Right atrium auricular region (tissue), 2 donors: Measurements from ENCODE around the gene FGD5. TPM values are rescaled to one million over a fixed set of nuclear protein-coding genes. Genes with fewer than 3 reads are reported as not detected.

Source experiments
- DNase-seq: peaks from one replicate; pipeline ENCODE4 v3.0.0-alpha.2; 2019; ENCODE audit warnings: low spot score
- H3K27ac ChIP-seq, 2 donors: fragments of 200-600 bp; sonication (generic); 1 replicate in 1 of 2; 2 replicates in 1 of 2; pipeline ENCODE4 v1.5.1; 2016 to 2019
- H3K27me3 ChIP-seq, 2 donors: fragments of 200-600 bp; sonication (generic); one replicate each; pipeline versions ENCODE4 v1.5.1 to v1.6.0; 2017 to 2019
- H3K36me3 ChIP-seq: fragments of 200-600 bp; sonication (generic); one replicate; pipeline ENCODE4 v1.5.1; 2016
- H3K4me1 ChIP-seq, 2 donors: fragments of 200-600 bp; sonication (generic); one replicate each; pipeline versions ENCODE4 v1.5.1 to v1.6.0; 2017 to 2019
- H3K4me3 ChIP-seq, 2 donors: fragments of 200-600 bp; sonication (generic); 1 replicate in 1 of 2; 2 replicates in 1 of 2; pipeline ENCODE4 v1.5.1; 2017 to 2019; ENCODE audit warnings: mild to moderate bottlenecking in 1 of 2, moderate library complexity in 1 of 2
- H3K9me3 ChIP-seq, 2 donors: fragments of 200-600 bp; sonication (generic); one replicate each; pipeline ENCODE4 v1.5.1; 2019
- total RNA-seq, 2 donors: library from RNA; depleted of rRNA; stranded (reverse); fragments of >200 nt; gene quantifications; one replicate each; pipeline ENCODE4 v1.1.0, GENCODE V29; 2016
- TF ChIP-seq, protein P1 (sequence below), 2 donors: fragments of 200-600 bp; sonication (generic); IDR thresholded peaks; one replicate each; pipeline ENCODE4 v1.5.1; 2019; ENCODE audit warnings: antibody characterized with exemption in 2 of 2

The FGD5 gene
- total RNA-seq, 2 donors from 2014 or later: 9.6 to 18.8 TPM

DNA sequence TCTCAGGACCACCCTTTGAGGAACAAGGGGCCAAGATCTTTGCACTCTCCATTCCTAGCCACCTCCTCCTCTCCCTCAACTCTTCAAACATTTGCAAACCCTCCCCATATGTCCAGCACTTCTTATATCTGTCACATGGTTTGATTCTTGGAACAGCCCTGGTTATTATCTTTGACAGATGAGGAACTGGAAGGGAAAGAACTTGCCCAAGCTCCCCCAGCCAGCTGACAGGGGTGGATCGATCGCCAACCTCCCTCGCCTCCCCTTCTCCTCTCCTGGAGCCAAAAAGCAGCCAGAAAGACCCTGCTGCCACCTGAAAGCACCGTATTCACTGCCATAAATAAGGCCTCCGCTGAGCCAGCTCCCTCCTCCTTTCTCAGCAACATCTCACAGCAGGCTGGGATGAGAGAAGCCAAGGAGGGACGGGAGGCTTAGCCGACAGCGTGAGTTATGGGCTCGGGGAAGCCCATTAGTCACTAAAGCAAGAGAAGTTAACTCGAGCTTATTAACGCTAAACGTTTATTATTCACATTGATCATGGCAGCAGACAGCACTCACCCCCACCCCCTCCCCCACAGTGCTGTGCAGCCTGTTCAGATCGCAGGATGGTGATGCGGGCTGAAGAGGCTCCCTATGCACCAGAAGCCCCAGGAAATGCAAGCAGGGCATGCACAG, 22.2 kb upstream of the FGD5 start:
- no peak overlapping the region for H3K4me3 ChIP-seq
- no peak overlapping the region for H3K27ac ChIP-seq
- no peaks in the 10 kb centered on the region for H3K36me3 ChIP-seq
- TF ChIP-seq, protein P1, sequence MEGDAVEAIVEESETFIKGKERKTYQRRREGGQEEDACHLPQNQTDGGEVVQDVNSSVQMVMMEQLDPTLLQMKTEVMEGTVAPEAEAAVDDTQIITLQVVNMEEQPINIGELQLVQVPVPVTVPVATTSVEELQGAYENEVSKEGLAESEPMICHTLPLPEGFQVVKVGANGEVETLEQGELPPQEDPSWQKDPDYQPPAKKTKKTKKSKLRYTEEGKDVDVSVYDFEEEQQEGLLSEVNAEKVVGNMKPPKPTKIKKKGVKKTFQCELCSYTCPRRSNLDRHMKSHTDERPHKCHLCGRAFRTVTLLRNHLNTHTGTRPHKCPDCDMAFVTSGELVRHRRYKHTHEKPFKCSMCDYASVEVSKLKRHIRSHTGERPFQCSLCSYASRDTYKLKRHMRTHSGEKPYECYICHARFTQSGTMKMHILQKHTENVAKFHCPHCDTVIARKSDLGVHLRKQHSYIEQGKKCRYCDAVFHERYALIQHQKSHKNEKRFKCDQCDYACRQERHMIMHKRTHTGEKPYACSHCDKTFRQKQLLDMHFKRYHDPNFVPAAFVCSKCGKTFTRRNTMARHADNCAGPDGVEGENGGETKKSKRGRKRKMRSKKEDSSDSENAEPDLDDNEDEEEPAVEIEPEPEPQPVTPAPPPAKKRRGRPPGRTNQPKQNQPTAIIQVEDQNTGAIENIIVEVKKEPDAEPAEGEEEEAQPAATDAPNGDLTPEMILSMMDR (IDR thresholded peaks at IDR 0.05): no peak
- H3K9me3 ChIP-seq: no peaks in the 10 kb centered on the region
- no peaks in the 10 kb centered on the region for H3K27me3 ChIP-seq
- DNase-seq: no peak
- H3K4me1 ChIP-seq: peaks cover 0 to 23% of the 10 kb centered on the region in 2 donors

DNA sequence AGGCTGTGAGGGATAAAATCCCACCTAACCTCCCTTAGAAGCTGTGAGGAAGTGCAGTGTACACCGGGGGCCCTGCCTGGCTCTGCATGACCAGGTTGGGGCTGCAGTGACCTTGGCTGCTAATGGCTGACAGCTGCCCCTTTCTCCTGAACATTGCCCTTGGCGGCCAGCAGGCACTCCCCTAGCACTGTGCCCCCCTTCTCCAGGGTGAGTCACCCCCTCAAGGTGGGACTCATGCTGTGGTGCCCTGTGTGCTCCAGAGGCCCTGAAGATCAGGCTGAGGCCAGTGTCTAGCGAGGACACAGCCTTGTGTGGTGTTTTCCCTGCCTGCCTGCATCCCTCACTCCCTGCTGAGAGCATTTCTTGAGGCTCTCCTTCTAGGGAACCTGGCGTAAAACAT, 21.0 kb upstream of the FGD5 start:
- Histone ChIP-seq H3K36me3 (no peaks in the 10 kb centered on the region), H3K4me1 (peaks cover 0 to 16% of the 10 kb centered on the region in 2 donors), H3K4me3 (no peak overlapping the region), H3K27me3 (no peaks in the 10 kb centered on the region), H3K9me3 (no peaks in the 10 kb centered on the region), H3K27ac (no peak overlapping the region)
- TF ChIP-seq, protein P1 (IDR thresholded peaks at IDR 0.05): no peak
- no peak for DNase-seq

DNA sequence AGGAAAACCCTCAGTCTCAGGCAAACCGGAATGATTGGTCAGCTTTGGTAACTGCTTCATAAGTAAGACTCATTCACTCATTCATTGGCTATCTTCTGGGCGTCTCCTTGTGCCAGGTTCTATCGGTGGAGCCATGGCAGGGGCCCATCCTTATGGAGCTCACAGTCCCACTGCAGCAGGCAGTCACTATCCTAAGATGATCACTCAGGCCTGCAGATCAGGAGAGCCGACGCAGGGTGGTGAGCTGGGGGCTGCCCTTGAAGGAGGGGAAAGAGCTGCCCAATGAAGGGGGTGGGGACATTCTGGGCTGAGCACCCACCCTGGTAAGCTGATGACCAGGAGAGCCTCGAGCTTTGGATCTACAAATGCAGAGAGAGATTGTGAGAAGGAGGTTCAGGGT, 20.5 kb upstream of the FGD5 start:
- Histone ChIP-seq H3K4me1 (peaks cover 0 to 12% of the 10 kb centered on the region in 2 donors), H3K9me3 (no peaks in the 10 kb centered on the region), H3K27ac (no peak overlapping the region), H3K36me3 (no peaks in the 10 kb centered on the region), H3K4me3 (no peak overlapping the region), H3K27me3 (no peaks in the 10 kb centered on the region)
- DNase-seq: no peak
- TF ChIP-seq, protein P1 (IDR thresholded peaks at IDR 0.05): no peak

DNA sequence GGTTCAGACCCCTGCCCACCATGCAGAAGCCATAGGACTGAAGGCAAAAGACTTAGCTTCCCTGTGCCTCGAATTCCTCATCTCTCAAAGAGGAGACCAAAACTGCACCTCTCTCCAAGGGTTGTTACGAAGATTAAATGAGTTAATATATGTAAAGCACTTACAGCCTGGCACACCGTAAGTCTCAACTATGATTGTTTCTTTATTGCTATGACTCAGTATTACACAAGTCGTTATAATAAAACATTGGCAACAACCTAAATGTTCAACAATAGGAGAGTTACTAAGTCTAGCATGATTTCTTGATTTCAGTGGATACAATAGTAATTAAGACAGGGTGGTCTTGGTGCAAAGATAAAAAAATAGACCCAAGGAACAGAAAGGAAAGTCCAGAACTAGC, 19.6 kb upstream of the FGD5 start:
- no peak for DNase-seq
- H3K4me3 ChIP-seq: no peak overlapping the region

DNA sequence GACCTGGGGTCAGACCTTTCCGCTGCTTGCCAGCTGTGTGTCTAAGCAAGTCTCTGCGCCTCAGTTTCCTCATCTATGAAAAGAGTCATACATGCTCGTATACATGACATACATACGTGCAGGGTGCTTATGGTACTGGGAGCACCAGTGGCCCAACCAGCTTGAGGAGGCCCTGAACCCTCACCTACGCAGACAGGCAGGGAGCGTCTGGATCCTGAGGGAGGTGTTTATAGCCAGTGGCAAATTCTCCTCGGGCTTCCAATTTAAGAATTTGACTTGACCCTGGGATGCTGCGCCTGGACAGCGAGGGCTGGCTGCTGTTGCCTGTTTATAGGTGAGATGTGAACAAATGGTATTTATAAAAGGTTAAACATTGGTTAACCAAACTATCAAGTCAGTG, 17.7 kb upstream of the FGD5 start:
- Histone ChIP-seq H3K27me3 (no peaks in the 10 kb centered on the region), H3K36me3 (no peaks in the 10 kb centered on the region), H3K4me3 (no peak overlapping the region), H3K4me1 (peaks cover 0 to 28% of the 10 kb centered on the region in 2 donors), H3K27ac (no peak overlapping the region), H3K9me3 (no peaks in the 10 kb centered on the region)
- TF ChIP-seq, protein P1 (IDR thresholded peaks at IDR 0.05): no peak
- DNase-seq: no peak

More for the DNA sequence above, 19.6 kb upstream of the FGD5 start:
- no peaks in the 10 kb centered on the region for H3K9me3 ChIP-seq
- H3K27me3 ChIP-seq: no peaks in the 10 kb centered on the region
- no peaks in the 10 kb centered on the region for H3K36me3 ChIP-seq
- peaks cover 0 to 14% of the 10 kb centered on the region in 2 donors for H3K4me1 ChIP-seq
- no peak overlapping the region for H3K27ac ChIP-seq
- TF ChIP-seq, protein P1 (IDR thresholded peaks at IDR 0.05): no peak
